Left hindlimb (tissue), 1 donor: ENCODE measurements around the gene KPNA3.
A peak's percentile ranks its signal among the peaks of the same experiment; 100 is the strongest.

Source experiments
- DNase-seq: peaks from one replicate; pipeline ENCODE4 v3.0.0-alpha.2; 2018

KPNA3 gene

GRCh38 chr13:49669735-49670309, 122.7 kb downstream of the KPNA3 start:
- DNase-seq: peak; percentile 56

- no peak for DNase-seq
Observed at GRCh38 chr13:49667773-49668172, 124.7 kb downstream of the KPNA3 start.

DNA sequence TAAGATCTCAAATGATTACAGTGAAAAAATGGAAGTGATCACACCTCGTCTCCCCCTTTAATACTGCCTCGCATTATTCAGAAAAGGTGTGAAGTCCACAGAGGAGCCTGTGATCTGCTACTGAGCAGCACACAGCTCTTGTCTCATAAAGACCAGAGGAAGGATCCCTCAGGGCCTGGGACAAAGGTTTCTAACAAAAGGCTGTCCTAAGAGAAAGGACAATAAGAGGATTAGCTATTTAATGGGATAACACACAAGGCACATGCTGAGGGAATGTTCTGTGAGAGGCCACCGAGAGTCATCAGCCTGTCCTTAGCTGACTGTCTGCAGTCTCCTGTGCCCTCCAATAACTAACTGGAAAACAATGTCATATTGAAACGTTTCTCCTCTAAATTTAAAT, 127.9 kb downstream of the KPNA3 start:
- no peak for DNase-seq

- no peak for DNase-seq
Observed at GRCh38 chr13:49657241-49657641, 135.2 kb downstream of the KPNA3 start.

- no peak for DNase-seq
Observed at GRCh38 chr13:49655906-49656305, 136.6 kb downstream of the KPNA3 start.

DNA sequence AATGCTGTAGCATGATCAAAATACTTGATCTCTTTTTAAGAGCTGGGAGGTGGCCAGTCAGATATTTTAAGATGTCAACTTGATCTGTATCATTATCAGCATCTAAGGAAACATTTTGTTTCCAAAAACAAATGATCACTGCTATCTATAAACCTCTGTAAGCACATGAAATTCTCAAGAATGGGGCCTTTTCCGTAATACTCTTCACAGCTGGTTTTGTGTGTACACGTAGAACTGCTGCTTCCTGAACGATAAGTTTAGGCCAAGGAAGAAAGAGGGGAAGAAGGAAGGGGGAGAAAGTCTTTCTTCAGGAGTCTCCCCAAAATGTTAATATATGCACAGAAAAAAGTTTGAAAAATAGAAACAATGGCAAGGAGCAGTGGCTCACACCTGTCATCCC, 138.5 kb downstream of the KPNA3 start:
- DNase-seq: no peak

GRCh38 chr13:49653478-49653877, 139.0 kb downstream of the KPNA3 start:
- no peak for DNase-seq

GRCh38 chr13:49652355-49653305, 139.9 kb downstream of the KPNA3 start:
- no peak for DNase-seq

DNA sequence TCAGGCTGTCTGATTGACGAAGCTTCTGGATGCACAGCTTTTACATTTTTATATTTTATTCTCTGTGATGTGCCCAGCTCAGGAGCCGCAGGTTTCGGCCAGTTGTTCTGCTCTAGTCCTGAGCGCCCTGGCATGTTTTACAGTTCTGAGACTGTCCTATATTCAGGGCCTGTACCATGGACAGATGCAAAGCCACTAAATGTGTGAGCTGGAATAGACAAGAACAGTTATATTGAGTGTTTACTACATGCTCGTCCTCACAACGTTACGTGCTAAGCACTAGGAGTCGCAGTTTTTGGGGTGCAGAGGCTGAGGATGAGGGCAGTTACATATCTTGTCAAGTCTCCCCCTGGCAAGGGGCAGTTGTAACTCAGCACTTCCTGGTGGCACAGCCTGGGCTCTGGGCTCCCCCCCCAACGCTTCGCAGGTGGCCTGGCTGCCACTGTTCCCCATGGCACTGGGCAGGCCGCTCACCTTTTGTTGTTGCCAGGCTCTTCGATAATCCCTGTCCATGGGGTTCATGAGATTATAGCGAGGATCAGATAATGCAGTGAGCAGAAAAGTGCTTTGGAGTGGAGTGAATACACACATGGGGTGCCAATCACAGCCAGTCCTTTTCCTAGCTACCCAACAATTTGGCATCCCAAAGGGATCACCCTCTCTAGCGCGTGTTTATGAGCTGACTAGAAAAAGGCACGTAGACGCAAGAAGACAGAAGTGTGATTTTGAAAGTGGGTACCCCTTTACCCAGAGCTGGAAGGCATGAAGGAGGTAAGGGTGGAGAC, 140.7 kb downstream of the KPNA3 start:
- DNase-seq: no peak

- DNase-seq: no peak
Observed at GRCh38 chr13:49649963-49650312, 142.5 kb downstream of the KPNA3 start.
